ENCODE data around the gene HLA-E. TPM values are rescaled to one million over a fixed set of nuclear protein-coding genes. Genes with fewer than 3 reads are reported as not detected.
A peak's percentile ranks its signal among the peaks of the same experiment; 100 is the strongest.

The HLA-E gene
- total RNA-seq: 100 to 1,000 TPM; 332 to 370 TPM
- long read RNA-seq, transcript HLA-E-201 (8 exons, 2,601 nt): major isoform, 1,085 of 1,470 reads
- long read RNA-seq, partial matches to known transcripts: 350 of 1,470 reads
- long read RNA-seq, other reads (novel, unspliced or antisense): 35 of 1,470 reads

DNA sequence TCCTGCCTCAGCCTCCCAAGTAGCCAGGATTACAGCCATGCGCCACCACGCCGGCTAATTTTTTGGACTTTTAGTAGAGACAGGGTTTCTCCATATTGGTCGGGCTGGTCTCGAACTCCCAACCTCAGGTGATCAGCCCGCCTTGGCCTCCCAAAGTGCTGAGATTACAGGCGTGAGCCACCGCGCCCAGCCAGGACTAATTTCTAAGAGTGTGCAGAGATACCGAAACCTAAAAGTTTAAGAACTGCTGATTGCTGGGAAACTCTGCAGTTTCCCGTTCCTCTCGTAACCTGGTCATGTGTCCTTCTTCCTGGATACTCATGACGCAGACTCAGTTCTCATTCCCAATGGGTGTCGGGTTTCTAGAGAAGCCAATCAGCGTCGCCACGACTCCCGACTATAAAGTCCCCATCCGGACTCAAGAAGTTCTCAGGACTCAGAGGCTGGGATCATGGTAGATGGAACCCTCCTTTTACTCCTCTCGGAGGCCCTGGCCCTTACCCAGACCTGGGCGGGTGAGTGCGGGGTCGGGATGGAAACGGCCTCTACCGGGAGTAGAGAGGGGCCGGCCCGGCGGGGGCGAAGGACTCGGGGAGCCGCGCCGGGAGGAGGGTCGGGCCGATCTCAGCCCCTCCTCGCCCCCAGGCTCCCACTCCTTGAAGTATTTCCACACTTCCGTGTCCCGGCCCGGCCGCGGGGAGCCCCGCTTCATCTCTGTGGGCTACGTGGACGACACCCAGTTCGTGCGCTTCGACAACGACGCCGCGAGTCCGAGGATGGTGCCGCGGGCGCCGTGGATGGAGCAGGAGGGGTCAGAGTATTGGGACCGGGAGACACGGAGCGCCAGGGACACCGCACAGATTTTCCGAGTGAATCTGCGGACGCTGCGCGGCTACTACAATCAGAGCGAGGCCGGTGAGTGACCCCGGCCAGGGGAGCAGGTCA is at the start of gene HLA-E:
Gene HLA-E (plus strand): TSS at position 429 of the 945 bp plus-strand sequence. CDS start 23 bp downstream, at position 452.
- DNase-seq (peak; percentile 90 to 97), ATAC-seq (peak; percentile 94)
- intact Hi-C loops (cut with DNase I, micrococcal nuclease): loop anchor here in 1 of 2 donors (10.0 kb wide), 1 partner anchor 55 kb away; no protein-coding TSS in a partner anchor

DNA sequence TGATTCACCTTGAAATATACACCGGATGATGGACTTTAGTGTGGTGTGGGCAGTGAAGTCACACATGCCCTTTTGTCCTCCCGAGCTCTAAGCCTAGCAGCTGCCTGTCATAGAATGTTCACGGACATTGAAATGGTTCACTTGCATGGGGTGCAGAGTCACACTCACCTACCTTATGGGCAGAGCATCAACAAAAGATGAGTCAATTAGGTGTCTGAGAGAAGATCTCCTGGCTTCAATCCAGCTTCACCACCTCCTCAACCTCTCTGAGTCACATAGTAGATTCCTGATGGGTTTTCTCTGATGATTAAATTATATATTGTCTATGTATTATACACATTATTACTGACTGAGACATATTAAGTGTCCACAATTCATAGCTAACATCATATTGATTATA is 48.1 kb upstream of the HLA-E start:
- no peak for DNase-seq
- intact Hi-C loops (cut with DNase I, micrococcal nuclease): no loop called here
- ATAC-seq: no peak

DNA sequence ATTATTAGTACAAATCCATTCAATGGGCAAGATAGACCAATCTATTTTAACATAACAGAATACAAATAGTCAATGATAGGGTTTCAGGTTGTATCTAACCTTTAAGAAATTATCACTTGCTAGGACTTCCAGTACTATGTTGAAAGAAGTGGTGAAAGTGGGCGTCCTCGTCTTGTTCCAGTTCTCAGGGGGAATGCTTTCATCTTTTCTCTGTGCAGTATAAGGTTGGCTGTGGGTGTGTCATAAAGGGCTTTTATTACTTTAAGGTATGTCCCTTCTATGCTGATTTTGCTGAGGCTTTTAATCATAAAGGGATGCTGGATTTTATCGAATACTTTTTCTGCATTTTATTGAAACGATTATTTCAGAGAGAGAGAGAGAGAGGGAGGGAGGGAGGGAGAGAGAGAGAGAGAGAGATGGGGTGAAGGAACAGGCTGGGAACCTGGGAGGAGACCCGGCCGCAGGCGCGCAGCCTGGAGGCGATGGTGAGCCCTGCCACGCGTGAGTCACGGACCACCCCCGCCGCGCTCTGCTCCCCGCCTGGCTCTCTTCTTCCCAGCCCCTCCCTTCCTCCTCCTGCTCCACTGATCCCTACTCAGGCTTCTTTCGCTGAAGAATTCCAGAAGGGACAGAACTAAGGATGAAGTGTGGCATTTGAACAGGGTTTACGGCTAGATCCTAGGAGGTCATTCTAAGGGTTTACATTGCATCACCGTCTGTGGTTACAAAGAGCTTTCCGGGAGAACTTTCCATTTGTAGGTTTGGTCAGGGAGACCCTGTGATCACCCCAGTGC is 45.5 kb upstream of the HLA-E start:
- intact Hi-C loops (cut with DNase I, micrococcal nuclease): no loop called here

DNA sequence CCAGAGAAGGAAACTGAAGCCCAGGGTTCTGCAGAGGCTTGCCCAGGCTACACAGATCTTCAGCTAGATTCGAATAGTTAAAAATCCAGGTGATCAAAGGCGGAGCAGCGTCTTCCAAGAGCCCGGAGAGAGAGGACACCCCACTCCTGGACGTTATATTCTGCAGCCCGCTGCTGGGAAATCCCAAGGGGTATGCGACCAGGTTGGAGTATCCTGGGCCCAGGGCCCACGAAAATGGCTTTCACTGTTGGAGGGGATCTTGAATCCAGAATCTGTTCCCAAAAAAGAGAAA is 44.9 kb upstream of the HLA-E start:
- no peak for ATAC-seq

More for the DNA sequence above, 45.5 kb upstream of the HLA-E start:
- DNase-seq (no peak), ATAC-seq (no peak)

DNA sequence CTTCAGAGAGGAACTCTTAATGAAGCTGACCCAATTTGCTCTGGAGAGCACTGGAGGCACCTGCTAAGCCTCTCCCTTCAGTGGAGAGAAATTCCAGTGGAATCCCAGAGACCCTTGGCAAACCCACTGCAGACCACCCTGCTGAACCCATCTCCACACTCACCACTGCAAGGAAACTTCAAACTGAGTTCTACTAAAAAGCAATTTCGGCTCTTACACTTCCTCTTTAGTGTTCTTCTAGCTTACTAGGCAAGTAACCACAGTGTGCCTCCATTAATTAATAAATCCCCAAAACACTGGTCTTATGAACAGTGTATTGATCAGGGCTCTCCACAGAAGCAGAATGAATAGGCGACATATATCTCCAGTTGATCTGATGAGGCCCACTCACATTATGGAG is 43.0 kb upstream of the HLA-E start:
- intact Hi-C loops (cut with DNase I, micrococcal nuclease): no loop called here
- ATAC-seq: no peak
- DNase-seq: no peak

More for the DNA sequence above, 44.9 kb upstream of the HLA-E start:
- intact Hi-C loops (cut with DNase I, micrococcal nuclease): no loop called here
- DNase-seq: no peak

DNA sequence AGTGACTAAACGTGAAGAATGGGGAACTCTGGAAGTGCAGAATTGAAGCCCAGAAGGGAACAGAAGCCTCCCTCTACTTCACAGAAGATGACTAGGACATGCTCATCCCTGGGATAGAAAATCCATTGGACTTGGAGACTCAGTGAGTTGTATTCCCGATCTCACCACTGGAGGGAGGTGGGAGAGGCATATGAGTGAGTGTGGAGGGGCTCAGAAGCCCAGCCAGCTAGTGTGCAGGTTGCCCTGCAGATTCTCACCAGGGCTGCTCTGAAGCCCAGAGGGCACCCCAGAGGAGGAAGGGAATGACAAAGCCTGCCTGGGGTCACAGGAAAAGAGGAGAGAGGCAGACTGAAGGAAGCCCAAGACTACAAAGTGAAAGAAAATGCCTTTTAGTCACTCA is 42.1 kb upstream of the HLA-E start:
- DNase-seq: no peak
- no peak for ATAC-seq
- intact Hi-C loops (cut with DNase I, micrococcal nuclease): no loop called here

DNA sequence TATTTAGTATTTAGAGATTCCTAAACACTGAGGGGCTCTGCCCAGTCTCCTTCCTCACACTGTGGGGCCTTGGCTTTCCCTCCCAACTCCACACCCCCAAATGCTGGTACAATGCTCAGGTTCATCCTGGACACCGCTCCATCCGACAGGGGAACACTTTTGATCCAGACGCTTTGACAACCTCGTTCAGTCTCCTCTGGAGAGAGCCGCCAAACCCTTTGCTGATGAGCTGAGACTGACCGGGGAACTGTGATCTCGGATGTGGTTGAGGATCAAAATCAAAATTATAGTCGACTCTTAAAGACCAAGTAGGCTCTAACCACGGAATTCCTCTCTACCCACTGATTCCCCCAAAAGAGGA is 38.8 kb upstream of the HLA-E start:
- intact Hi-C loops (cut with DNase I, micrococcal nuclease): no loop called here
- DNase-seq (no peak), ATAC-seq (no peak)

DNA sequence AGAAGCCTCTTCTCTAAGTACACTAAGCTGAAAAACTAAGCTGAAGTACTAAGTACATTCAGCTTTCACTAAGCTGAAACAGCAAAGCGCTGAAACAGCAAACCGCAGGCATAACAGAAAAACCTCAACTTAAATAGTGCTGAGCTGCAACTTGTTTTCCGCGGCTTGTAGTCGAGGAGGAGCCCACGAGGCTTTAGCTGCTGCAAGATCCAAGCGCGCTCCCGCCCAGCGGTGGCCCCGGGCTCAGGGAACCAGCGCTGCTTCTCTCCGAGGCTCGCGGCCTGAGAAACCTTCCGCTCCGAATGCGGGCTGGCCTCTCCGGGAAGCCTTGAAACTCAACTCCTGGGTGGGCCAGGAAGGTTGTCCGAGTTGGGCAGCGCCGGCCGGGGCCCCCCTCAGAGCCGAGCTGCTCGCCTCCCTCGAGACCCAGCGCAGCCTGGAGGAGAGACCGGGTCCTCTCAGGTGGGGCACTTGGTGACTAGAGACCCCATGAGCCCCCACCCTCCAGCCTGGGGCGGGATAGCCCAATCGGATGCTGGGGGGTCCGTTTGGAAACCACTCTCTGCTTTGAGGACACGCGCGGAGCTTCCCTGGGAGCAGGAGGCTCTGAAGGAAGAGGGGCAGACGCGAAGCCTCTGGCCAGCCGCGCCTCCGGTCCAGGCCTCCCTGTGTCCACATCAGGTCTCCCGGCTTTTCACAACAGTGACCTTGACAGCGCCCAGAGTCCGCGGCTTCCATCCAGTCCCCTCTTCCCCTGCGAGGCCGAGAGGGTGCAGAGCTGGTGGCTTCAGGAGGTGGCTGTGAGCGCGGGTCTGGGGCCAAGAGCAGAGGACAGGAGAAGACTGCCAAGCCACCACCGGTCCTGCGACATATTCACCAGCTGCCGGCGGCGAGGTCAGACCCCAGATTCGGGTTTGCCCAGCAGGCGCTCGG is 38.1 kb upstream of the HLA-E start:
- ATAC-seq: peak; percentile 23
- DNase-seq: peak in 1 of 2 donors; percentile 50
- intact Hi-C loops (cut with DNase I, micrococcal nuclease): no loop called here

DNA sequence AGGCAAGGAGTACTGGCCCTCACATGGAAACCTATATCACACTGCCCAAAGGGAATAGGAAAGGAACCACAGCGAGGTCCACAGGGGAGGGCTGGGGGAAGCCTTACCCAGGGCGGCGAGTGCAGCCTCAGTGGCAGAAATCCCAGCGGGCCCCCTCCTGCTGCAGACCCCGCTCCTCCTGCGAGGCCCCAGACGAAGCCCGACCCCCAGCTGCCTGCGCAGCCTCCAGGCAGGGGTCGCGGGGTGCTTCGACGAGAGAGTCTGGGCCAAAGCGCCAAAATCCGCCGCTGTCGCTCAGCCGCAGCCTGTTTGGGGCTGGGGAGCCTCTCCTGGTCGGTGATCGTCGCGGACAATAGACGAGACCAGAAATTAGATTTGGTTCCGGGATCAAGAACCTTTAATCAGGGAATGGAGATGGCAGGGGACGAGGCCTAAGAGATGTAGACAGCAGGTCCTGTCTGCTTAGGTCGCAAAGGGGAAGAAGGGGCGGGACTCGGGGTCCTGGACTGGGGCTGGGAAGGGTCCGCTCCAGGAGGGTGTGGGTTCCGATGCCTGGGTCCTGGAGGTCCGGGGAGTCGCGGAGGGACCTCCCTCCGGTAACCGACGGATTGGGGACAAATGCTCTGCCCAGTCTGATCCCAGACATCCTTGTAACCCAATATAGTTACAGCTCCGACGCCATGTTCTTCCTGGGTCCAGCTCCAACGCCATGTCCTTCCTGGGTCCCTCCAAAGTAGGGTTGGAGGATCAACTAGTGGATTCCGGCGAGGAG is 36.4 kb upstream of the HLA-E start:
- ATAC-seq (no peak), DNase-seq (no peak)
- intact Hi-C loops (cut with DNase I, micrococcal nuclease): no loop called here

DNA sequence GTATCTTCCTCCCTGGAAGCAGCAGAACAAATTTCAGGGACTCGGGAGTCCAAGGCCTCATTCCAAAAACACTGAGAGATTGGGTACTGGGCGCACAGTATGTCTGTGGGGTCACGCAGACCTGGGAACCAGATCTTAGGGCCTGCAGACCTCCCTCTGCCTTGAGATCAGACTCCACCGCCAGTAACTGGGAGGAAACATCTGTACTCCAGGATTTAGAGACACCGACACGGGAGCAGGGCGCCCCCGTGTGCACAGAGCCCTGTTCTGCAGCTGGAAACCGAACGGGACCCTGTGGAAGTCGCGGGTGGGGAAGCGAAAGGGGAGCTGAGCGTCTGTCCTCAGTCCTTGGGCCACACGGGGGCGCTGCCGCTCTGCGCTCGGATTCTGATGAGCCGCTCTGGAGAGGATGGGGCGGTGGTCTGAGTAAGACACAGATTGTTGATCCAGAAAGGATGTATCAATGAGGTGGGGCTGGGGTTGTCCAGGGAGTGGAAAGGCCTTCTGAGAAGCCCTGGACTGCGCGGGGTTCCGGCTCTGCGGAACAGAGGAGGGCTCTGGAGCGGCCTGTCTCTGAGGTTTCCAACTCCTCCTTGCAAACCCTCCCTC is 35.7 kb upstream of the HLA-E start:
- peak; percentile 62 to 91 for DNase-seq
- peak; percentile 86 for ATAC-seq
- intact Hi-C loops (cut with DNase I, micrococcal nuclease): no loop called here

DNA sequence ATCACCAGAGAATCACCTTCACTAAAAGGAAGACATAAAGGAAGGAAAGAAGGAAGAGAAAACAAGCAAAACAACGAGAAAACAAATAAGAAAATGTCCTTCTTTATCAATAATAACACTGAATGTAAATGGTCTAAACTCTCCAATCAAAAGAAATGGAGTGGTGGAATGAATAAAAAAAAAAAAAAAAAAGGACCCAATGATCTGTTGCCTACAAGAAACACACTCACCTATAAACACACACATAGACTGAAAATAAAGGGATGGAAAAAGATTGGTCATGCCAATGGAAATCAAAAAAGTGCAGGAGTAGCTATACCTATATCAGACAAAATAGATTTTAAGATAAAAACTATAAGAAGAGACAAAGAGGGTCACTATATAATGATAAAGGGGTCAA is 30.2 kb upstream of the HLA-E start:
- no peak for ATAC-seq
- no peak for DNase-seq
- intact Hi-C loops (cut with DNase I, micrococcal nuclease): no loop called here

DNA sequence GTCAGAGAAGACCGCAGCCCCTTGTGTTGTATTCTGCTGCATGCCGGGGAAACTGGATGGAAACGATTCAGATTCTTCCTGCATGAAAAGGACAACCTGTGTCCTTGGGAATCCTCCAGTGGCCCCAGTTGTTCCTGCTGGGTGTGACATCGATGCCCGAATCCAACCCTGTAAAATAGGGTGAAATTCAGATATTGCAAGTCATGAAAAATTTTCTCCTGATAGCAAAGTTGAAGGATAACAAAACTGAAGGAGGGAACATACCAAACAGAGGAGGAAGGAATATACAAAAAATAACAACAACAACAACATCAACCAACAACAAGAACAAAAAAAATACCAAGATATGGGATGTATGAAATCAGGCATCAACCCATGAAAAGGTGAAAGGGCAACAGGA is 28.3 kb upstream of the HLA-E start:
- ATAC-seq (no peak), DNase-seq (no peak)
- intact Hi-C loops (cut with DNase I, micrococcal nuclease): no loop called here

DNA sequence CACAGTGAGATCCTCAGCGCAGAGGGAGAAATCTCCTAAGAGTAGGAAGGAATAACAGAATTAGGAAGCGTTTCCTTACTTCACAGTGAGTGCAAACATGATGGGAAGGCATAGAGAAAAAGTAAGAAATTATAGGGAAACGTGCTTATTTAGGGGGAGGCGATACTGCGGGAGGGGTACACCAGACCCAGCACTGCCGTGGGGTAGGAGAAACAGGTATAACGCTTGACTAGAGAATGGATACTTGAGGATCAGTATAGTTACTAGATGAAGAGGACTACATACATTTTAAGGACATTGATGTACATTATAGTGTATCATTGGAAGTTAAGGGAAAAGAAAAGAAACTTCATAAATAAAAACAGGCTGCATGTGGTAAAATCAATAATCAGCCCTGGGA is 26.8 kb upstream of the HLA-E start:
- DNase-seq: no peak
- ATAC-seq: no peak
- intact Hi-C loops (cut with DNase I, micrococcal nuclease): no loop called here

DNA sequence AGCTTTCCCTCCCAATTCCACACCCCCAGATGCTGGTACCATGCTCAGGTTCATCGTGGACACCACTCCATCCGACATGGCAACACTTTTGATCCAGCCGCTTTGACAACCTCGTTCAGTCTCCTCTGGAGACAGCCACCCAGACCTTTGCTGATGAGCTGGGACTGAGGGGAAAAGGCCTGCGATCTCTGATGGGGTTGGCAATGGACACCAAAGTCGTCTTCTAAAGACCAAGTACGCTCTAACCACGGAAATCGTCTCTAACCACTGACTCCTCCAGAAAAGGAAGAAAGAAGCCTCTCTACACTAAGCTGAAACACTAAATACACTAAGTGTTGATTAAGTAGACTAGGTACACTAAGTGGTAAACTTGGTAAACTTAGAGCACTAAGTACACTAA is 26.1 kb upstream of the HLA-E start:
- ATAC-seq (no peak), DNase-seq (no peak)
- intact Hi-C loops (cut with DNase I, micrococcal nuclease): no loop called here

DNA sequence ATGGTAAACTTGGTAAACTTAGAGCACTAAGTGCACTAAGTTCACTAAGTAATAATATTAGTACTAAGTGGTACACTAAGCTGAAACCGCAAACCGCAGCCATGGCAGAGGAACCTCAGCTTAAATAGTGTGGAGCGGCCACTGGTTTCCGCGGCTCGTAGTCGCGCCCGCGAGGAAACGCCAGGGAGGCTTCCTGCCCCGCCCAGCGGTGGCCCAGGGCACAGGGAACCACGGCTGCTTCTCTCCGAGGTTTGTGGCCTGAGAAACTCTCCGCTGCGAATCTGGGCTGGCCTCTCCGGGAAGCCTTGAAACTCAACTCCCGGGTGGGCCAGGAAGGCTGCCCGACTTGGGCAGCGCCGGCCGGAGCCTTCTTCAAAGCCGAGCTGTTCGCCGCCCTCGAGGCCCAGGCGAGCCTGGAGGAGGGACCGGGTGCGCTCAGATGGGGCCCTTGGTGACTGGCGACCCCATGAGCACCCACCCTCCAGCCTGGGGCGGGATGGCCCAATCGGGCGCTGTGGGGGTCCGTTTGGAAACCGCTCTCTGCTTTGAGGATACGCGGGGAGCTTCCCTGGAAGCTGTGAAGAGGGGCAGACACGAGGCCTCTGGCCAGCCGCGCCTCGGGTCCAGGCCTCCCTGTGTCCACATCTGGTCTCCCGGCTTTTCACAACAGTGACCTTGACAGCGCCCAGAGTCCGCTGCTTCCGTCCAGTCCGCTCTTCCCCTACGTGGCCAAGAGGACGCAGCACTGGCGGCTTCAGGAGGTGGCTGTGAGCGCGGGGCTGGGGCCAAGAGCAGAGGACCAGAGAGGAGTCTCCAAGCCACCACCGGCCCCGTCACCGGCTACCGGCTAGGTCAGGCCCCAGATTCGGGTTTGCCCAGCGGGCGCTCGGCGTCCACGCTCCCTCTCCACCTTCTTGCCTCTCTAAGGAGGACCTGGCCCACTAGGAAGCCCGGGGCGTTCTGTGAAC is 25.4 kb upstream of the HLA-E start:
- ATAC-seq: peak; percentile 42
- DNase-seq: peak in 1 of 2 donors; percentile 60
- intact Hi-C loops (cut with DNase I, micrococcal nuclease): no loop called here

DNA sequence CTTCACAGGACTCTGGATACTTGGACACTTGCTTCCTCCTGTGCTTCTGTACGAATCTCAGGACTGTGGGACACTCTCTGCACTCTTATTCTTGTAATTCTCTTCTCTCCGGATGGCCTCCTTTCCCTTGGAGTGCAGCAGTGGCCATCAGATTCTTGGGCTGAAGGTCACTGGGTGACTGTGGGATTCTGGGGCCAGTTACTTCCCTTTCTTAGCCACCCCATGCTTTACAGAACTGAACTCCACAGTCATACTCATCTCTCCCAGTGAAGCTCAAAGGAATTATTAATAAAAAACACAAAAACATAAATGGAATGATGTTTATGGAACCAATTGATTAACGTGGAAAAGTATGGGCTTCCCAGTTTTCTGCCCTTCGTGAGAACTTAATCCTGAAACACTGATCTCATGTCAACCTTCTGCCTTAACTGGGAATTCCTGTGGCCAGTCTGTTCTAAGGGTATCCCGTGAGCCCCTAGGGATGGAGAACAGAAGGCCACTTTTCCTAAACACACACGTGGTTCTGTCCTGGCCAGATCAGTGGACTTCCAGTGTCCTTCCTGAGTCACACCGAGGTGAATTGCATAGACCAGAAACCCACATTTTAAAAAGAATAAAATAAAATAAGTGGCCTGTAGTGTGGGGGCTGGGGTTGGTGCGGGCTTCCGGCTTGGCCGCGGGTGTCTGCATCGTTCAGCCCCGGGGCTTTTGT is 23.6 kb upstream of the HLA-E start:
- no peak for ATAC-seq
- no peak for DNase-seq
- intact Hi-C loops (cut with DNase I, micrococcal nuclease): no loop called here

Data from left colon (tissue), 2 donors.